Measurements from ENCODE around the gene TSC2.
"Not testable (repeated sequence)": the region's sequence is repeated elsewhere in the genome, so short reads cannot be mapped to it uniquely, and the experiment has no call there.

The TSC2 gene

GRCh38 chr16:2095918-2096582 lies 48.3 kb downstream of the TSC2 start:
- no peak for DNase-seq (ENCODE audit: extremely low read depth, low read depth)
- TF ChIP-seq CTCF (IDR thresholded peaks at IDR 0.05; ENCODE audit: low read depth, low read length): no peak

- DNase-seq (ENCODE audit: extremely low read depth, low read depth): no peak
- TF ChIP-seq CTCF (IDR thresholded peaks at IDR 0.05; ENCODE audit: low read depth, low read length): no peak
Measured at GRCh38 chr16:2096853-2097595, 49.2 kb downstream of the TSC2 start.

- not testable (repeated sequence) for DNase-seq (ENCODE audit: extremely low read depth, low read depth)
Measured at GRCh38 chr16:2097689-2098088, 49.9 kb downstream of the TSC2 start.

GRCh38 chr16:2101581-2101980 lies 53.8 kb downstream of the TSC2 start:
- DNase-seq (ENCODE audit: extremely low read depth, low read depth): not testable (repeated sequence)

- TF ChIP-seq CTCF (IDR thresholded peaks at IDR 0.05; ENCODE audit: low read depth, low read length): no peak
- DNase-seq (ENCODE audit: extremely low read depth, low read depth): no peak
Measured at GRCh38 chr16:2102471-2102870, 54.7 kb downstream of the TSC2 start.

- not testable (repeated sequence) for DNase-seq (ENCODE audit: extremely low read depth, low read depth)
Measured at GRCh38 chr16:2104464-2104863, 56.7 kb downstream of the TSC2 start.

- not testable (repeated sequence) for DNase-seq (ENCODE audit: extremely low read depth, low read depth)
Measured at GRCh38 chr16:2105291-2105690, 57.5 kb downstream of the TSC2 start.

GRCh38 chr16:2105769-2106168 lies 58.0 kb downstream of the TSC2 start:
- not testable (repeated sequence) for DNase-seq (ENCODE audit: extremely low read depth, low read depth)

- DNase-seq (ENCODE audit: extremely low read depth, low read depth): not testable (repeated sequence)
Measured at GRCh38 chr16:2106211-2106610, 58.4 kb downstream of the TSC2 start.

- DNase-seq (ENCODE audit: extremely low read depth, low read depth): peak; percentile 22
Measured at GRCh38 chr16:2107121-2107790, 59.5 kb downstream of the TSC2 start.

- DNase-seq (ENCODE audit: extremely low read depth, low read depth): not testable (repeated sequence)
Measured at GRCh38 chr16:2107791-2108125, 60.0 kb downstream of the TSC2 start.

GRCh38 chr16:2108446-2109270 lies 60.9 kb downstream of the TSC2 start:
- not testable (repeated sequence) for DNase-seq (ENCODE audit: extremely low read depth, low read depth)

GRCh38 chr16:2109271-2109580 lies 61.4 kb downstream of the TSC2 start:
- DNase-seq (ENCODE audit: extremely low read depth, low read depth): not testable (repeated sequence)

- not testable (repeated sequence) for DNase-seq (ENCODE audit: extremely low read depth, low read depth)
Measured at GRCh38 chr16:2109872-2110271, 62.1 kb downstream of the TSC2 start.

- not testable (repeated sequence) for DNase-seq (ENCODE audit: extremely low read depth, low read depth)
Measured at GRCh38 chr16:2110332-2111008, 62.7 kb downstream of the TSC2 start.

GRCh38 chr16:2111009-2111353 lies 63.2 kb downstream of the TSC2 start:
- not testable (repeated sequence) for DNase-seq (ENCODE audit: extremely low read depth, low read depth)

Data from AG09319 (cell line).